GM23248 (cell line): ENCODE measurements around the gene WTIP.

Source experiments
- EZH2 ChIP-seq: fragments of 200-600 bp; sonication (generic); IDR thresholded peaks from 2 replicates; pipeline ENCODE4 v1.6.1; 2018; ENCODE audit warnings: antibody characterized with exemption, mild to moderate bottlenecking; ENCODE audit not compliant: insufficient read depth, poor library complexity, severe bottlenecking
- EZH2phosphoT487 ChIP-seq: fragments of 200-600 bp; sonication (generic); IDR thresholded peaks from 2 replicates; pipeline ENCODE4 v1.6.1; 2018; ENCODE audit warnings: antibody characterized with exemption, moderate library complexity, mild to moderate bottlenecking, low read depth; ENCODE audit not compliant: insufficient read depth

- no peak for TF ChIP-seq EZH2phosphoT487
- no peak for TF ChIP-seq EZH2
Observed at GRCh38 chr19:34482380-34483250, 1.1 kb downstream of the WTIP start.
